ENCODE measurements around the gene PXK.

The PXK gene

GRCh38 chr3:58369876-58370275 lies 37.2 kb downstream of the PXK start:
- H3K27ac ChIP-seq (ENCODE audit: low read length): no peak overlapping the region
- peaks cover 5% of the 10 kb centered on the region for H3K4me1 ChIP-seq (ENCODE audit: control insufficient read depth, low read depth, low read length)
- no peaks in the 10 kb centered on the region for H3K36me3 ChIP-seq (ENCODE audit: control insufficient read depth, low read depth, low read length)
- H3K27me3 ChIP-seq (ENCODE audit: control insufficient read depth, insufficient read depth, low read length): no peaks in the 10 kb centered on the region
- H3K9ac ChIP-seq (ENCODE audit: low read length): no peak overlapping the region
- no peaks in the 10 kb centered on the region for H3K9me3 ChIP-seq (ENCODE audit: control insufficient read depth, low read depth, low read length)
- H3K4me3 ChIP-seq (ENCODE audit: low read length): no peak overlapping the region

- H3K27ac ChIP-seq (ENCODE audit: low read length): no peak overlapping the region
- peaks cover 3% of the 10 kb centered on the region for H3K4me1 ChIP-seq (ENCODE audit: control insufficient read depth, low read depth, low read length)
- H3K27me3 ChIP-seq (ENCODE audit: control insufficient read depth, insufficient read depth, low read length): no peaks in the 10 kb centered on the region
- no peak overlapping the region for H3K4me3 ChIP-seq (ENCODE audit: low read length)
- no peaks in the 10 kb centered on the region for H3K9me3 ChIP-seq (ENCODE audit: control insufficient read depth, low read depth, low read length)
- H3K9ac ChIP-seq (ENCODE audit: low read length): no peak overlapping the region
- no peaks in the 10 kb centered on the region for H3K36me3 ChIP-seq (ENCODE audit: control insufficient read depth, low read depth, low read length)
Observed at GRCh38 chr3:58370407-58370806, 37.7 kb downstream of the PXK start.

GRCh38 chr3:58371754-58372153 lies 39.1 kb downstream of the PXK start:
- Histone ChIP-seq H3K4me1 (ENCODE audit: control insufficient read depth, low read depth, low read length) (no peaks in the 10 kb centered on the region), H3K36me3 (ENCODE audit: control insufficient read depth, low read depth, low read length) (no peaks in the 10 kb centered on the region), H3K27me3 (ENCODE audit: control insufficient read depth, insufficient read depth, low read length) (no peaks in the 10 kb centered on the region), H3K9me3 (ENCODE audit: control insufficient read depth, low read depth, low read length) (no peaks in the 10 kb centered on the region), H3K9ac (ENCODE audit: low read length) (no peak overlapping the region), H3K4me3 (ENCODE audit: low read length) (no peak overlapping the region), H3K27ac (ENCODE audit: low read length) (no peak overlapping the region)

- no peak overlapping the region for H3K9ac ChIP-seq (ENCODE audit: low read length)
- H3K27ac ChIP-seq (ENCODE audit: low read length): no peak overlapping the region
- no peaks in the 10 kb centered on the region for H3K27me3 ChIP-seq (ENCODE audit: control insufficient read depth, insufficient read depth, low read length)
- no peak overlapping the region for H3K4me3 ChIP-seq (ENCODE audit: low read length)
- peaks cover 6% of the 10 kb centered on the region for H3K4me1 ChIP-seq (ENCODE audit: control insufficient read depth, low read depth, low read length)
- H3K36me3 ChIP-seq (ENCODE audit: control insufficient read depth, low read depth, low read length): no peaks in the 10 kb centered on the region
- H3K9me3 ChIP-seq (ENCODE audit: control insufficient read depth, low read depth, low read length): no peaks in the 10 kb centered on the region
Observed at GRCh38 chr3:58375254-58375653, 42.6 kb downstream of the PXK start.

- H3K9me3 ChIP-seq (ENCODE audit: control insufficient read depth, low read depth, low read length): no peaks in the 10 kb centered on the region
- no peaks in the 10 kb centered on the region for H3K27me3 ChIP-seq (ENCODE audit: control insufficient read depth, insufficient read depth, low read length)
- no peak overlapping the region for H3K27ac ChIP-seq (ENCODE audit: low read length)
- no peak overlapping the region for H3K9ac ChIP-seq (ENCODE audit: low read length)
- H3K36me3 ChIP-seq (ENCODE audit: control insufficient read depth, low read depth, low read length): no peaks in the 10 kb centered on the region
- H3K4me3 ChIP-seq (ENCODE audit: low read length): no peak overlapping the region
- H3K4me1 ChIP-seq (ENCODE audit: control insufficient read depth, low read depth, low read length): peaks cover 6% of the 10 kb centered on the region
Observed at GRCh38 chr3:58377168-58377567, 44.5 kb downstream of the PXK start.

- Histone ChIP-seq H3K4me3 (ENCODE audit: low read length) (no peak overlapping the region), H3K27ac (ENCODE audit: low read length) (no peak overlapping the region), H3K27me3 (ENCODE audit: control insufficient read depth, insufficient read depth, low read length) (no peaks in the 10 kb centered on the region), H3K9ac (ENCODE audit: low read length) (no peak overlapping the region), H3K4me1 (ENCODE audit: control insufficient read depth, low read depth, low read length) (peaks cover 6% of the 10 kb centered on the region), H3K36me3 (ENCODE audit: control insufficient read depth, low read depth, low read length) (no peaks in the 10 kb centered on the region), H3K9me3 (ENCODE audit: control insufficient read depth, low read depth, low read length) (no peaks in the 10 kb centered on the region)
Observed at GRCh38 chr3:58377750-58378149, 45.1 kb downstream of the PXK start.

- Histone ChIP-seq H3K36me3 (ENCODE audit: control insufficient read depth, low read depth, low read length) (no peaks in the 10 kb centered on the region), H3K4me3 (ENCODE audit: low read length) (no peak overlapping the region), H3K27me3 (ENCODE audit: control insufficient read depth, insufficient read depth, low read length) (no peaks in the 10 kb centered on the region), H3K4me1 (ENCODE audit: control insufficient read depth, low read depth, low read length) (peaks cover 6% of the 10 kb centered on the region), H3K27ac (ENCODE audit: low read length) (no peak overlapping the region), H3K9ac (ENCODE audit: low read length) (no peak overlapping the region), H3K9me3 (ENCODE audit: control insufficient read depth, low read depth, low read length) (no peaks in the 10 kb centered on the region)
Observed at GRCh38 chr3:58379351-58380073, 46.8 kb downstream of the PXK start.

GRCh38 chr3:58383476-58383875 lies 50.8 kb downstream of the PXK start:
- Histone ChIP-seq H3K27me3 (ENCODE audit: control insufficient read depth, insufficient read depth, low read length) (no peaks in the 10 kb centered on the region), H3K9ac (ENCODE audit: low read length) (no peak overlapping the region), H3K4me1 (ENCODE audit: control insufficient read depth, low read depth, low read length) (peaks cover 15% of the 10 kb centered on the region), H3K9me3 (ENCODE audit: control insufficient read depth, low read depth, low read length) (no peaks in the 10 kb centered on the region), H3K4me3 (ENCODE audit: low read length) (no peak overlapping the region), H3K27ac (ENCODE audit: low read length) (no peak overlapping the region), H3K36me3 (ENCODE audit: control insufficient read depth, low read depth, low read length) (no peaks in the 10 kb centered on the region)

- Histone ChIP-seq H3K36me3 (ENCODE audit: control insufficient read depth, low read depth, low read length) (no peaks in the 10 kb centered on the region), H3K27ac (ENCODE audit: low read length) (no peak overlapping the region), H3K9me3 (ENCODE audit: control insufficient read depth, low read depth, low read length) (no peaks in the 10 kb centered on the region), H3K4me1 (ENCODE audit: control insufficient read depth, low read depth, low read length) (peaks cover 17% of the 10 kb centered on the region), H3K9ac (ENCODE audit: low read length) (no peak overlapping the region), H3K4me3 (ENCODE audit: low read length) (no peak overlapping the region), H3K27me3 (ENCODE audit: control insufficient read depth, insufficient read depth, low read length) (no peaks in the 10 kb centered on the region)
Observed at GRCh38 chr3:58383904-58384303, 51.2 kb downstream of the PXK start.

- H3K9ac ChIP-seq (ENCODE audit: low read length): no peak overlapping the region
- no peak overlapping the region for H3K27ac ChIP-seq (ENCODE audit: low read length)
- H3K36me3 ChIP-seq (ENCODE audit: control insufficient read depth, low read depth, low read length): no peaks in the 10 kb centered on the region
- no peak overlapping the region for H3K4me3 ChIP-seq (ENCODE audit: low read length)
- H3K27me3 ChIP-seq (ENCODE audit: control insufficient read depth, insufficient read depth, low read length): no peaks in the 10 kb centered on the region
- H3K4me1 ChIP-seq (ENCODE audit: control insufficient read depth, low read depth, low read length): peaks cover 14% of the 10 kb centered on the region
- no peaks in the 10 kb centered on the region for H3K9me3 ChIP-seq (ENCODE audit: control insufficient read depth, low read depth, low read length)
Observed at GRCh38 chr3:58384381-58385090, 51.8 kb downstream of the PXK start.

- H3K9me3 ChIP-seq (ENCODE audit: control insufficient read depth, low read depth, low read length): no peaks in the 10 kb centered on the region
- H3K27me3 ChIP-seq (ENCODE audit: control insufficient read depth, insufficient read depth, low read length): no peaks in the 10 kb centered on the region
- H3K36me3 ChIP-seq (ENCODE audit: control insufficient read depth, low read depth, low read length): no peaks in the 10 kb centered on the region
- H3K4me1 ChIP-seq (ENCODE audit: control insufficient read depth, low read depth, low read length): peaks cover 13% of the 10 kb centered on the region
- H3K27ac ChIP-seq (ENCODE audit: low read length): no peak overlapping the region
- H3K9ac ChIP-seq (ENCODE audit: low read length): no peak overlapping the region
- no peak overlapping the region for H3K4me3 ChIP-seq (ENCODE audit: low read length)
Observed at GRCh38 chr3:58386626-58387365, 54.1 kb downstream of the PXK start.
